ENCODE measurements around the gene REP15. TPM values are rescaled to one million over a fixed set of nuclear protein-coding genes. Genes with fewer than 3 reads are reported as not detected.
"Not testable (repeated sequence)": the region's sequence is repeated elsewhere in the genome, so short reads cannot be mapped to it uniquely, and the experiment has no call there.

Gene REP15
- total RNA-seq (2014; rRNA removed; shearing (Covaris generic)): 1.6 and 2.2 TPM in 2 replicates

GRCh38 chr12:27696293-27696652, at the start of gene REP15:
REP15 (plus strand) TSS chr12:27696447; CDS start chr12:27696563, 116 bp downstream.
- Histone ChIP-seq H3K36me3 (peaks cover 24% of the 10 kb centered on the region), H3K4me3 (no peak within 1 kb of the TSS)

GRCh38 chr12:27650011-27650410, 46.2 kb upstream of the REP15 start:
- H3K9me3 ChIP-seq (replicated peaks): no peaks in the 10 kb centered on the region
- H3K27me3 ChIP-seq: no peaks in the 10 kb centered on the region
- H3K4me3 ChIP-seq: no peak overlapping the region
- DNase-seq: no peak
- H3K4me1 ChIP-seq: peaks cover 6% of the 10 kb centered on the region
- H3K27ac ChIP-seq: no peak overlapping the region
- peaks cover 2% of the 10 kb centered on the region; the same call in 1 of the 2 replicates for H3K36me3 ChIP-seq

More at GRCh38 chr12:27696293-27696652, at the start of gene REP15:
- H3K27me3 ChIP-seq: no peaks in the 10 kb centered on the region
- H3K27ac ChIP-seq: no peak within 1 kb of the TSS
- no peak for DNase-seq
- no peaks in the 10 kb centered on the region for H3K4me1 ChIP-seq
- H3K9me3 ChIP-seq (replicated peaks): no peaks in the 10 kb centered on the region

- Histone ChIP-seq H3K9me3 (replicated peaks) (no peaks in the 10 kb centered on the region), H3K27me3 (no peaks in the 10 kb centered on the region), H3K36me3 (peaks cover 2% of the 10 kb centered on the region; the same call in 1 of the 2 replicates), H3K4me3 (no peak overlapping the region), H3K4me1 (no peaks in the 10 kb centered on the region; the same call in 1 of the 2 replicates), H3K27ac (no peak overlapping the region)
- no peak for DNase-seq
Measured at GRCh38 chr12:27651201-27651600, 45.0 kb upstream of the REP15 start.

GRCh38 chr12:27652174-27652763, 44.0 kb upstream of the REP15 start:
- peak; percentile 72 to 92 for DNase-seq
- Histone ChIP-seq H3K27ac (no peak overlapping the region), H3K4me3 (no peak overlapping the region), H3K27me3 (no peaks in the 10 kb centered on the region), H3K9me3 (replicated peaks) (no peaks in the 10 kb centered on the region), H3K36me3 (peaks cover 4% of the 10 kb centered on the region; the same call in 1 of the 2 replicates), H3K4me1 (no peaks in the 10 kb centered on the region)

GRCh38 chr12:27653661-27654060, 42.6 kb upstream of the REP15 start:
- no peak overlapping the region for H3K27ac ChIP-seq
- H3K4me1 ChIP-seq: no peaks in the 10 kb centered on the region
- H3K4me3 ChIP-seq: no peak overlapping the region
- peaks cover 8% of the 10 kb centered on the region; the same call in 1 of the 2 replicates for H3K36me3 ChIP-seq
- H3K27me3 ChIP-seq: no peaks in the 10 kb centered on the region
- no peak for DNase-seq
- H3K9me3 ChIP-seq (replicated peaks): no peaks in the 10 kb centered on the region

GRCh38 chr12:27655476-27655875, 40.8 kb upstream of the REP15 start:
- not testable (repeated sequence) for H3K36me3 ChIP-seq; DNase-seq; H3K4me1 ChIP-seq; H3K9me3 ChIP-seq (replicated peaks); H3K27ac ChIP-seq; H3K27me3 ChIP-seq; H3K4me3 ChIP-seq

- Histone ChIP-seq H3K4me3 (no peak overlapping the region), H3K27ac (no peak overlapping the region), H3K9me3 (replicated peaks) (no peaks in the 10 kb centered on the region), H3K27me3 (no peaks in the 10 kb centered on the region), H3K4me1 (no peaks in the 10 kb centered on the region), H3K36me3 (peaks cover 16% of the 10 kb centered on the region)
- DNase-seq: no peak
Measured at GRCh38 chr12:27657296-27657695, 39.0 kb upstream of the REP15 start.

GRCh38 chr12:27665704-27666103, 30.5 kb upstream of the REP15 start:
- no peaks in the 10 kb centered on the region for H3K27me3 ChIP-seq
- H3K27ac ChIP-seq: no peak overlapping the region
- no peaks in the 10 kb centered on the region for H3K9me3 ChIP-seq (replicated peaks)
- DNase-seq: no peak
- no peaks in the 10 kb centered on the region for H3K4me1 ChIP-seq
- H3K4me3 ChIP-seq: no peak overlapping the region
- peaks cover 21% of the 10 kb centered on the region for H3K36me3 ChIP-seq

- no peak for DNase-seq
- Histone ChIP-seq H3K36me3 (peaks cover 21% of the 10 kb centered on the region), H3K4me3 (no peak overlapping the region), H3K4me1 (no peaks in the 10 kb centered on the region), H3K27ac (no peak overlapping the region), H3K27me3 (no peaks in the 10 kb centered on the region), H3K9me3 (replicated peaks) (no peaks in the 10 kb centered on the region)
Measured at GRCh38 chr12:27666510-27666909, 29.7 kb upstream of the REP15 start.

- H3K27ac ChIP-seq: no peak overlapping the region
- no peaks in the 10 kb centered on the region for H3K9me3 ChIP-seq (replicated peaks)
- H3K27me3 ChIP-seq: no peaks in the 10 kb centered on the region
- no peak overlapping the region for H3K4me3 ChIP-seq
- no peaks in the 10 kb centered on the region for H3K4me1 ChIP-seq
- DNase-seq: no peak
- peaks cover 11% of the 10 kb centered on the region for H3K36me3 ChIP-seq
Measured at GRCh38 chr12:27667540-27667939, 28.7 kb upstream of the REP15 start.

GRCh38 chr12:27672051-27672450, 24.2 kb upstream of the REP15 start:
- no peak overlapping the region for H3K4me3 ChIP-seq

GRCh38 chr12:27672643-27673042, 23.6 kb upstream of the REP15 start:
- Histone ChIP-seq H3K9me3 (replicated peaks) (no peaks in the 10 kb centered on the region), H3K27ac (no peak overlapping the region), H3K36me3 (peaks cover 23% of the 10 kb centered on the region), H3K4me3 (no peak overlapping the region), H3K4me1 (peaks cover 3% of the 10 kb centered on the region; the same call in 1 of the 2 replicates), H3K27me3 (no peaks in the 10 kb centered on the region)
- DNase-seq: no peak

More at GRCh38 chr12:27672051-27672450, 24.2 kb upstream of the REP15 start:
- Histone ChIP-seq H3K27me3 (no peaks in the 10 kb centered on the region), H3K4me1 (peaks cover 3% of the 10 kb centered on the region; the same call in 1 of the 2 replicates), H3K36me3 (peaks cover 21% of the 10 kb centered on the region), H3K9me3 (replicated peaks) (no peaks in the 10 kb centered on the region), H3K27ac (no peak overlapping the region)
- no peak for DNase-seq

- Histone ChIP-seq H3K27me3 (no peaks in the 10 kb centered on the region), H3K4me1 (peaks cover 3% of the 10 kb centered on the region; the same call in 1 of the 2 replicates), H3K36me3 (peaks cover 20% of the 10 kb centered on the region), H3K9me3 (replicated peaks) (no peaks in the 10 kb centered on the region), H3K27ac (no peak overlapping the region), H3K4me3 (no peak overlapping the region)
- no peak for DNase-seq
Measured at GRCh38 chr12:27673101-27673718, 23.0 kb upstream of the REP15 start.

GRCh38 chr12:27674989-27675388, 21.3 kb upstream of the REP15 start:
- peaks cover 3% of the 10 kb centered on the region; the same call in 1 of the 2 replicates for H3K4me1 ChIP-seq
- H3K9me3 ChIP-seq (replicated peaks): no peaks in the 10 kb centered on the region
- no peak overlapping the region for H3K27ac ChIP-seq
- no peak overlapping the region for H3K4me3 ChIP-seq
- peaks cover 24% of the 10 kb centered on the region for H3K36me3 ChIP-seq
- no peaks in the 10 kb centered on the region for H3K27me3 ChIP-seq
- DNase-seq: no peak

- Histone ChIP-seq H3K27me3 (no peaks in the 10 kb centered on the region), H3K4me3 (no peak overlapping the region), H3K9me3 (replicated peaks) (no peaks in the 10 kb centered on the region), H3K36me3 (peaks cover 53% of the 10 kb centered on the region), H3K27ac (no peak overlapping the region), H3K4me1 (no peaks in the 10 kb centered on the region)
- DNase-seq: no peak
Measured at GRCh38 chr12:27680619-27681018, 15.6 kb upstream of the REP15 start.

GRCh38 chr12:27682534-27682933, 13.7 kb upstream of the REP15 start:
- peaks cover 56% of the 10 kb centered on the region for H3K36me3 ChIP-seq
- H3K27ac ChIP-seq: no peak overlapping the region
- no peak overlapping the region for H3K4me3 ChIP-seq
- no peaks in the 10 kb centered on the region for H3K9me3 ChIP-seq (replicated peaks)
- H3K27me3 ChIP-seq: no peaks in the 10 kb centered on the region
- no peak for DNase-seq
- H3K4me1 ChIP-seq: no peaks in the 10 kb centered on the region
